ENCODE results near the gene THEM4. TPM values are rescaled to one million over a fixed set of nuclear protein-coding genes. Genes with fewer than 3 reads are reported as not detected.

THEM4 gene
- total RNA-seq, 1 donor from 2014 or later = 15.7 TPM

- Mint-ChIP-seq H3K9me3 (ENCODE audit: unreplicated experiment) (no peaks in the 10 kb centered on the region), H3K4me1 (ENCODE audit: low read depth, unreplicated experiment) (peaks cover 14% of the 10 kb centered on the region), H3K27me3 (ENCODE audit: low read depth, unreplicated experiment) (no peaks in the 10 kb centered on the region), H3K27ac (ENCODE audit: unreplicated experiment) (peak overlapping the region; percentile 85), H3K36me3 (ENCODE audit: low read depth, unreplicated experiment) (no peaks in the 10 kb centered on the region), H3K4me3 (ENCODE audit: unreplicated experiment) (peak overlapping the region; percentile 4)
- peak overlapping the region; percentile 75 for H3K27ac ChIP-seq (ENCODE audit: low read depth, low read length)
- no peaks in the 10 kb centered on the region for H3K79me2 ChIP-seq (ENCODE audit: insufficient read depth, low read length)
- H3K9me3 ChIP-seq (ENCODE audit: insufficient read depth, low read depth, low read length) = no peaks in the 10 kb centered on the region
- no peak overlapping the region for H2AFZ ChIP-seq (ENCODE audit: low read depth, low read length)
- peak overlapping the region; percentile 59 for H3K9ac ChIP-seq (ENCODE audit: low read length)
- H3K27me3 ChIP-seq (ENCODE audit: insufficient read depth, low read length) = no peaks in the 10 kb centered on the region
- peaks cover 21% of the 10 kb centered on the region for H3K4me1 ChIP-seq (ENCODE audit: insufficient read depth, low read length)
- no peak overlapping the region for H3K4me3 ChIP-seq (ENCODE audit: insufficient read depth, low read depth, low read length)
- TF ChIP-seq EZH2 (IDR thresholded peaks at IDR 0.05; ENCODE audit: insufficient read depth, low read length) (no peak), CTCF (IDR thresholded peaks at IDR 0.05; ENCODE audit: insufficient read depth, low read depth, low read length) (no peak)
- DNase-seq (ENCODE audit: low read depth) = no peak
- H3K4me2 ChIP-seq (ENCODE audit: low read length) = peak overlapping the region; percentile 53
- no peak for FAIRE-seq
- no peaks in the 10 kb centered on the region for H4K20me1 ChIP-seq (ENCODE audit: insufficient read depth, low read length)
- H3K36me3 ChIP-seq (ENCODE audit: insufficient read depth, low read length) = no peaks in the 10 kb centered on the region
Measured at GRCh38 chr1:151940541-151940940, 31.2 kb upstream of the THEM4 start.

DNA sequence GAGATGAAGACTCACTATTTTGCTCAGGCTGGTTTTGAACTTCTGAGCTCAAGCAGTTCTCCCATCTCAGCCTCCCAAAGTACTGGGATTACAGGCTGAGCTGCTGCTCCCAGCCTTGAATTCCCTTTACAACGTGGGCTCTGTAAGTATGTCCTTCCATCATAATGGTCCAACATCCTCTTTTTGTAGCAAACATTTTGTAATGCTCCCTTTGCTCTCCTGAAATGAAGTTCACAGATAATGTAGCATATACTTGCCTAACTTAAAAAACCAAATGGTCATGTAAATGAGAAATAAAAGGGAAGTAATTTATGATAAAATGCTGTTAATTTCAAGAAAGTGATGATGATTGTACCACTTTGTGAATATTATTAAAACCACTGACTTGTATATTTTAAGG lies 30.5 kb upstream of the THEM4 start:
- no peak for FAIRE-seq
- TF ChIP-seq EZH2 (IDR thresholded peaks at IDR 0.05; ENCODE audit: insufficient read depth, low read length) = no peak
- TF ChIP-seq CTCF (IDR thresholded peaks at IDR 0.05; ENCODE audit: insufficient read depth, low read depth, low read length) = no peak
- Mint-ChIP-seq H3K4me1 (ENCODE audit: low read depth, unreplicated experiment) (peaks cover 20% of the 10 kb centered on the region), H3K27me3 (ENCODE audit: low read depth, unreplicated experiment) (no peaks in the 10 kb centered on the region), H3K27ac (ENCODE audit: unreplicated experiment) (no peak overlapping the region), H3K4me3 (ENCODE audit: unreplicated experiment) (no peak overlapping the region), H3K9me3 (ENCODE audit: unreplicated experiment) (no peaks in the 10 kb centered on the region), H3K36me3 (ENCODE audit: low read depth, unreplicated experiment) (no peaks in the 10 kb centered on the region)
- no peak overlapping the region for H3K4me2 ChIP-seq (ENCODE audit: low read length)
- no peaks in the 10 kb centered on the region for H3K9me3 ChIP-seq (ENCODE audit: insufficient read depth, low read depth, low read length)
- peaks cover 15% of the 10 kb centered on the region for H3K4me1 ChIP-seq (ENCODE audit: insufficient read depth, low read length)
- no peaks in the 10 kb centered on the region for H4K20me1 ChIP-seq (ENCODE audit: insufficient read depth, low read length)
- no peak overlapping the region for H3K4me3 ChIP-seq (ENCODE audit: insufficient read depth, low read depth, low read length)
- H3K36me3 ChIP-seq (ENCODE audit: insufficient read depth, low read length) = no peaks in the 10 kb centered on the region
- no peak overlapping the region for H3K27ac ChIP-seq (ENCODE audit: low read depth, low read length)
- no peak for DNase-seq (ENCODE audit: low read depth)
- no peaks in the 10 kb centered on the region for H3K79me2 ChIP-seq (ENCODE audit: insufficient read depth, low read length)
- no peak overlapping the region for H2AFZ ChIP-seq (ENCODE audit: low read depth, low read length)
- H3K9ac ChIP-seq (ENCODE audit: low read length) = no peak overlapping the region
- no peaks in the 10 kb centered on the region for H3K27me3 ChIP-seq (ENCODE audit: insufficient read depth, low read length)

DNA sequence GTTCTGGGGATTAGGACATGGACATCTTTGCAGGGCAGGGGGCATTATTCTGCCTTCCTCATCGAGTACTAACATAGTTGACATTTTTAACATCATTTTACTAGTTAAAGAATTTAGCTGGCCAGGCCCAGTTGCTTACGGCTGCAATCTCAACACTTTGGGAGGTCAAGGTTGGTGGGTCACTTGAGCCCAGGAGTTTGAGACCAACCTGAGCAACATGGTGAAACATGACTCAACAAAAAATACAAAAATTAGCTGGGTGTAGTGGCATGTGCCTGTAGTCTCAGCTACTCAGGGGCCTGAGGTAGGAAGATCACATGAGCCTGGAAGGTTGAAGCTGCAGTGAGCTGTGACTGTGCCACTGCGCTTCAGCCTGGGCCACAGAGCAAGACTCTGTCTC lies 29.8 kb upstream of the THEM4 start:
- Histone ChIP-seq H3K79me2 (ENCODE audit: insufficient read depth, low read length) (no peaks in the 10 kb centered on the region), H3K27me3 (ENCODE audit: insufficient read depth, low read length) (no peaks in the 10 kb centered on the region), H4K20me1 (ENCODE audit: insufficient read depth, low read length) (no peaks in the 10 kb centered on the region), H3K27ac (ENCODE audit: low read depth, low read length) (no peak overlapping the region), H3K36me3 (ENCODE audit: insufficient read depth, low read length) (no peaks in the 10 kb centered on the region), H3K4me1 (ENCODE audit: insufficient read depth, low read length) (peaks cover 15% of the 10 kb centered on the region), H3K9me3 (ENCODE audit: insufficient read depth, low read depth, low read length) (no peaks in the 10 kb centered on the region), H3K4me2 (ENCODE audit: low read length) (no peak overlapping the region), H3K4me3 (ENCODE audit: insufficient read depth, low read depth, low read length) (no peak overlapping the region), H3K9ac (ENCODE audit: low read length) (no peak overlapping the region), H2AFZ (ENCODE audit: low read depth, low read length) (no peak overlapping the region)
- no peak for DNase-seq (ENCODE audit: low read depth)
- TF ChIP-seq CTCF (IDR thresholded peaks at IDR 0.05; ENCODE audit: insufficient read depth, low read depth, low read length) (no peak), EZH2 (IDR thresholded peaks at IDR 0.05; ENCODE audit: insufficient read depth, low read length) (no peak)
- H3K4me3 Mint-ChIP-seq (ENCODE audit: unreplicated experiment) = no peak overlapping the region
- H3K27ac Mint-ChIP-seq (ENCODE audit: unreplicated experiment) = no peak overlapping the region
- FAIRE-seq = no peak
- no peaks in the 10 kb centered on the region for H3K9me3 Mint-ChIP-seq (ENCODE audit: unreplicated experiment)
- no peaks in the 10 kb centered on the region for H3K27me3 Mint-ChIP-seq (ENCODE audit: low read depth, unreplicated experiment)
- H3K4me1 Mint-ChIP-seq (ENCODE audit: low read depth, unreplicated experiment) = peaks cover 21% of the 10 kb centered on the region
- no peaks in the 10 kb centered on the region for H3K36me3 Mint-ChIP-seq (ENCODE audit: low read depth, unreplicated experiment)

Data from astrocyte (in vitro differentiated cells and primary cell).